Natural killer cell (primary cell): ENCODE data around the gene TMEM87B. TPM values are rescaled to one million over a fixed set of nuclear protein-coding genes. Genes with fewer than 3 reads are reported as not detected.

Experiments
- ATAC-seq, 3 donors: fragments of 150-1000 bp in 2 of 3; fragments of 200-7000 bp in 1 of 3; cut with Tn5 transposase; 1 replicate in 1 of 3; 2 replicates in 2 of 3; pipeline ENCODE4 v1.10.0; 2021; ENCODE audit warnings: mild to moderate bottlenecking in 2 of 3, moderate library complexity in 2 of 3
- DNase-seq, 2 donors: peaks; one replicate each; pipeline versions ENCODE4 v3.0.0 to v3.0.0-alpha.2; 2013 to 2021; ENCODE audit warnings: mixed read lengths in 1 of 2
- H3K27ac ChIP-seq: one replicate; pipeline ENCODE4 v1.5.1; 2013; ENCODE audit warnings: mild to moderate bottlenecking, low read length
- H3K27me3 ChIP-seq: one replicate; pipeline ENCODE4 v1.6.1; 2013; ENCODE audit warnings: low read length; ENCODE audit not compliant: control insufficient read depth, insufficient read depth
- H3K36me3 ChIP-seq: one replicate; pipeline ENCODE4 v1.6.1; 2013; ENCODE audit warnings: low read length; ENCODE audit not compliant: control insufficient read depth, insufficient read depth
- H3K4me1 ChIP-seq: one replicate; pipeline ENCODE4 v1.6.1; 2013; ENCODE audit warnings: low read length; ENCODE audit not compliant: control insufficient read depth, insufficient read depth
- H3K4me3 ChIP-seq: one replicate; pipeline ENCODE4 v1.5.1; 2013; ENCODE audit warnings: low read length
- H3K9me3 ChIP-seq: one replicate; pipeline ENCODE4 v1.6.1; 2013; ENCODE audit warnings: low read length; ENCODE audit not compliant: control insufficient read depth, insufficient read depth
- H3K27ac Mint-ChIP-seq, 2 donors: one replicate each; pipeline ENCODE4 v1.8.0; 2022; ENCODE audit warnings: mild to moderate bottlenecking in 2 of 2, mixed read lengths in 2 of 2, moderate library complexity in 1 of 2
- H3K27me3 Mint-ChIP-seq, 2 donors: one replicate each; pipeline ENCODE4 v1.8.0; 2022; ENCODE audit warnings: low read depth in 2 of 2, mixed read lengths in 2 of 2
- H3K36me3 Mint-ChIP-seq: one replicate; pipeline ENCODE4 v1.8.0; 2022; ENCODE audit warnings: mixed read lengths
- H3K4me1 Mint-ChIP-seq, 2 donors: one replicate each; pipeline ENCODE4 v1.8.0; 2022; ENCODE audit warnings: mixed read lengths in 2 of 2
- H3K4me3 Mint-ChIP-seq: one replicate; pipeline ENCODE4 v1.8.0; 2022; ENCODE audit warnings: mild to moderate bottlenecking, moderate library complexity, mixed read lengths
- H3K9me3 Mint-ChIP-seq, 2 donors: one replicate each; pipeline ENCODE4 v1.8.0; 2022; ENCODE audit warnings: mixed read lengths in 2 of 2
- WGBS: methylation state at CpG from one replicate; pipeline ENCODE4 v1.1.7; 2013; ENCODE audit warnings: missing lambda C conversion rate; ENCODE audit not compliant: insufficient coverage; 5-methylcytosine and 5-hydroxymethylcytosine counted together
- intact Hi-C: fragments of 100-400 bp; cut with micrococcal nuclease; formaldehyde crosslinking; loops from one replicate; pipeline ENCODE4 v1.14.2; 2022
- total RNA-seq, 4 donors: library from RNA; stranded (reverse); fragments of 120-200 nt in 1 of 4; gene quantifications; one replicate each; pipeline versions ENCODE4 v1.2.3 to v1.2.4, GENCODE V29; 2013 to 2022
- TF ChIP-seq, protein P1 (sequence below): fragments of 200-600 bp; IDR thresholded peaks from one replicate; pipeline ENCODE4 v1.8.0; 2022; ENCODE audit warnings: antibody characterized with exemption

TMEM87B gene
- total RNA-seq, 3 donors from 2014 or later (not counting 1 experiment from before 2014, with no cell fraction given) = 9.6 to 15.7 (median 13.6) TPM

- Histone ChIP-seq H3K27ac (no peak overlapping the region), H3K4me3 (no peak overlapping the region), H3K4me1 (peaks cover 8% of the 10 kb centered on the region), H3K36me3 (no peaks in the 10 kb centered on the region), H3K27me3 (peaks cover 3% of the 10 kb centered on the region), H3K9me3 (no peaks in the 10 kb centered on the region)
- intact Hi-C loops = no loop called here
- DNase-seq (no peak), ATAC-seq (no peak)
- H3K36me3 Mint-ChIP-seq = no peaks in the 10 kb centered on the region
- no peaks in the 10 kb centered on the region for H3K9me3 Mint-ChIP-seq
- no peaks in the 10 kb centered on the region for H3K4me1 Mint-ChIP-seq
- H3K4me3 Mint-ChIP-seq = no peak overlapping the region
- peaks cover 32 to 49% of the 10 kb centered on the region in 2 donors for H3K27me3 Mint-ChIP-seq
- TF ChIP-seq, protein P1, sequence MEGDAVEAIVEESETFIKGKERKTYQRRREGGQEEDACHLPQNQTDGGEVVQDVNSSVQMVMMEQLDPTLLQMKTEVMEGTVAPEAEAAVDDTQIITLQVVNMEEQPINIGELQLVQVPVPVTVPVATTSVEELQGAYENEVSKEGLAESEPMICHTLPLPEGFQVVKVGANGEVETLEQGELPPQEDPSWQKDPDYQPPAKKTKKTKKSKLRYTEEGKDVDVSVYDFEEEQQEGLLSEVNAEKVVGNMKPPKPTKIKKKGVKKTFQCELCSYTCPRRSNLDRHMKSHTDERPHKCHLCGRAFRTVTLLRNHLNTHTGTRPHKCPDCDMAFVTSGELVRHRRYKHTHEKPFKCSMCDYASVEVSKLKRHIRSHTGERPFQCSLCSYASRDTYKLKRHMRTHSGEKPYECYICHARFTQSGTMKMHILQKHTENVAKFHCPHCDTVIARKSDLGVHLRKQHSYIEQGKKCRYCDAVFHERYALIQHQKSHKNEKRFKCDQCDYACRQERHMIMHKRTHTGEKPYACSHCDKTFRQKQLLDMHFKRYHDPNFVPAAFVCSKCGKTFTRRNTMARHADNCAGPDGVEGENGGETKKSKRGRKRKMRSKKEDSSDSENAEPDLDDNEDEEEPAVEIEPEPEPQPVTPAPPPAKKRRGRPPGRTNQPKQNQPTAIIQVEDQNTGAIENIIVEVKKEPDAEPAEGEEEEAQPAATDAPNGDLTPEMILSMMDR = no peak
- 19% methylated on average over 30 of the region's 30 CpGs for WGBS
- H3K27ac Mint-ChIP-seq = no peak overlapping the region
Measured at GRCh38 chr2:112140205-112140802, 85.2 kb downstream of the TMEM87B start.

DNA sequence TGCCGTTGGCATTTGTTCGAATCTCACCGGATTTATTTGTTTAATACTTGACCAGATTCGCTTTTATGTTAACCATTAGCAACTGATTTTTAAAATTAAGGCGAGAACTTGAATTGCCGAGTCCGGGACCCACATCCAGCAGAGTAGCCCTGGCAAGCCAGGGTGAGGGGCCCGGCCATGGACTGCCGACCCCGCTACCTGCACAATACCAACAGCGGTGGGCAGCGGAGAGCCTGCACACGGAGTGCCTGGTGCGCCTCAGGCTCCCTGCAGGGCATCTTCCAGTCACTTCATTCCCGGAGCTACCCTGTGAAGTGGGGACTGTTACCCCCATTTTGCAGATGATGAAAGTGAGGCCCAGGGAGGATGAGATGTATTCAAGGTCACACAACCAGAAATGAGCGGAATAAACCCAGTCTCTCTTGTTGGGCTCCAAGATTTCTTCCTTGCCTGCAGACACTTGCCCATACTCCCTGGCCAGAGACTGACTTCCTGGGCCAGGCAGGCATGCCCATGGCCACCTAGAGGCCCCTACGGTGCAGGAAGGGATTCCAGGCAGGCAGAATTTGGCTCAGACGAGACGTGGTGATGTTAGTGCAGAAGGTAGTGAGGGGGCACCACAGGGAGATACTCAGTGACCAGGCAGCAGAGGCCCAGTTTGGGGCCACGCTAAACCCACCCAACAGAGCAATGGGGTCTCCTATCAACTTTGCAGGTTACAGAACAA lies 86.0 kb downstream of the TMEM87B start:
- no peak overlapping the region for H3K27ac Mint-ChIP-seq
- Histone ChIP-seq H3K9me3 (no peaks in the 10 kb centered on the region), H3K4me3 (no peak overlapping the region), H3K27ac (no peak overlapping the region), H3K4me1 (peaks cover 8% of the 10 kb centered on the region), H3K36me3 (no peaks in the 10 kb centered on the region), H3K27me3 (peaks cover 3% of the 10 kb centered on the region)
- WGBS = 89% methylated on average over 20 of the region's 20 CpGs
- TF ChIP-seq, protein P1 = no peak
- DNase-seq (no peak), ATAC-seq (no peak)
- H3K4me1 Mint-ChIP-seq = no peaks in the 10 kb centered on the region
- H3K27me3 Mint-ChIP-seq = peaks cover 32 to 45% of the 10 kb centered on the region in 2 donors
- no peak overlapping the region for H3K4me3 Mint-ChIP-seq
- intact Hi-C loops = no loop called here
- H3K9me3 Mint-ChIP-seq = no peaks in the 10 kb centered on the region
- H3K36me3 Mint-ChIP-seq = no peaks in the 10 kb centered on the region

DNA sequence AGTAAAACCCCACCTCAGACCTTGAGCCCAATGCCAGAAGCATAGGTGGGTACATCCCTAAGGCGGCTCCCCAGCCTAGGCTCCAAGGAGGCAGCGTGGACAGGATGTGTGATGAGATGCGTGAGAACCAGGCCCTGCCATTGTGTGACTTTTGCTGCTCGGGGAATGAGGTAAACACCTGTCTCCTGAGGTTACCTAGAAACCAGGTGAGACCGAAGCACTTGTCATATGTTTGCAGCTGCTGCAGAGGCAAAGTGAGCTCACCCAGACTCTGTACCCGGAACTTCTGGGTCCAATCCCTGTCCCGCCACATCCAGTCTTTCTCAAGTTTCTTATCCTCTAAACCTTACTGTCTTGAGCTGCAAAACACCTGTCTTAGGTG lies 86.5 kb downstream of the TMEM87B start:
- Mint-ChIP-seq H3K4me3 (no peak overlapping the region), H3K27ac (no peak overlapping the region), H3K9me3 (no peaks in the 10 kb centered on the region), H3K4me1 (no peaks in the 10 kb centered on the region), H3K27me3 (peaks cover 28 to 39% of the 10 kb centered on the region in 2 donors), H3K36me3 (no peaks in the 10 kb centered on the region)
- no peak overlapping the region for H3K27ac ChIP-seq
- H3K4me1 ChIP-seq = peaks cover 8% of the 10 kb centered on the region
- ATAC-seq = no peak
- TF ChIP-seq, protein P1 = no peak
- WGBS = 90% methylated on average over 6 of the region's 7 CpGs
- no peak for DNase-seq
- peaks cover 3% of the 10 kb centered on the region for H3K27me3 ChIP-seq
- H3K36me3 ChIP-seq = no peaks in the 10 kb centered on the region
- intact Hi-C loops = no loop called here
- H3K9me3 ChIP-seq = no peaks in the 10 kb centered on the region
- no peak overlapping the region for H3K4me3 ChIP-seq
